Measurements from ENCODE around the gene NFIA.

The NFIA gene

GRCh38 chr1:61224609-61225008 is 142.2 kb downstream of the NFIA start:
- H2BK15ac ChIP-seq (ENCODE audit: low read length): no peak overlapping the region
- H4K91ac ChIP-seq (ENCODE audit: low read depth, low read length, poor library complexity): no peak overlapping the region
- no peak for DNase-seq (ENCODE audit: low spot score)
- no peak overlapping the region for H3K4me2 ChIP-seq (ENCODE audit: insufficient read depth, low read length, poor library complexity, severe bottlenecking)
- no peak overlapping the region for H2BK5ac ChIP-seq (ENCODE audit: low read length)
- H2BK12ac ChIP-seq (ENCODE audit: low read length): no peak overlapping the region
- H3K14ac ChIP-seq (ENCODE audit: low read length): no peak overlapping the region
- H3K4me1 ChIP-seq (ENCODE audit: control insufficient read depth in 2 of 2, insufficient read depth in 1 of 2, low read depth in 1 of 2, low read length in 2 of 2): no peaks in the 10 kb centered on the region
- H3K9ac ChIP-seq (ENCODE audit: low read depth, low read length, poor library complexity): no peak overlapping the region
- no peaks in the 10 kb centered on the region for H3K79me1 ChIP-seq (ENCODE audit: low read depth, low read length)
- no peak overlapping the region for H3K27ac ChIP-seq (replicated peaks; ENCODE audit: low read length)
- H2AK5ac ChIP-seq (ENCODE audit: low read depth, low read length): no peak overlapping the region
- no peaks in the 10 kb centered on the region for H3K27me3 ChIP-seq (ENCODE audit: control insufficient read depth in 3 of 3, insufficient read depth in 3 of 3, low read depth in 1 of 3, low read length in 3 of 3)
- H2AFZ ChIP-seq (ENCODE audit: low read length): no peak overlapping the region
- H3K4ac ChIP-seq (ENCODE audit: low read length): no peak overlapping the region
- no peaks in the 10 kb centered on the region for H3K36me3 ChIP-seq (replicated peaks in 1 of 2; ENCODE audit: control insufficient read depth in 2 of 2, insufficient read depth in 2 of 2, low read length in 2 of 2)
- no peaks in the 10 kb centered on the region for H3K9me3 ChIP-seq (replicated peaks in 1 of 2; ENCODE audit: control insufficient read depth in 2 of 2, insufficient read depth in 1 of 2, low read depth in 1 of 2, low read length in 2 of 2)
- H3K23ac ChIP-seq (ENCODE audit: low read depth, low read length, poor library complexity): no peak overlapping the region
- H3K18ac ChIP-seq (ENCODE audit: low read length): no peak overlapping the region
- H4K8ac ChIP-seq (ENCODE audit: low read depth, low read length): no peak overlapping the region
- no peak overlapping the region for H3K4me3 ChIP-seq (ENCODE audit: low read length in 2 of 2)
- no peak overlapping the region for H2BK120ac ChIP-seq (ENCODE audit: low read depth, low read length)
- WGBS, 2 donors (ENCODE audit: extremely low coverage in 2 of 2, insufficient read length in 2 of 2, insufficient replicate concordance in 1 of 2): no CpG with 5 or more reads among the region's 1 CpG

DNA sequence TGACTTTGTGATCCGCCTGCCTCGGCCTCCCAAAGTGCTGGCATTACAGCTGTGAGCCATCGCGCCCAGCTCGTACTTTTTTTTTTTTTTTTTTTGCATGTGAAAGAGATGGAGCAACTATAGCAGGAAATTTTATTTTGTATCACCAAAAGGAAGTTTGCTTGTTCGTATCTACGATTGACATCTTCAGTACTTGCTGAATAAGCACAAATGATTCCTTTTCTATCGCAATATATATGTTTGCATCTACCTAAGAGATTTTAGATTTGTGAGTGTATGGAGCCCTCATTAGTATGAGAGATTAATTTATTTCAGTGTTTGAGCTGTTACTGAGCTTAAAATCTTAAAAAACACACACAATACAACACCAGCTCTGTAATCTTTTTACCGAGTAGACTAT is 143.1 kb downstream of the NFIA start:
- DNase-seq (ENCODE audit: low spot score): no peak
- no peak overlapping the region for H3K4ac ChIP-seq (ENCODE audit: low read length)
- no peaks in the 10 kb centered on the region for H3K36me3 ChIP-seq (replicated peaks in 1 of 2; ENCODE audit: control insufficient read depth in 2 of 2, insufficient read depth in 2 of 2, low read length in 2 of 2)
- no peak overlapping the region for H3K4me2 ChIP-seq (ENCODE audit: insufficient read depth, low read length, poor library complexity, severe bottlenecking)
- H3K14ac ChIP-seq (ENCODE audit: low read length): no peak overlapping the region
- H2BK12ac ChIP-seq (ENCODE audit: low read length): no peak overlapping the region
- no peak overlapping the region for H2BK15ac ChIP-seq (ENCODE audit: low read length)
- H3K18ac ChIP-seq (ENCODE audit: low read length): no peak overlapping the region
- H3K9ac ChIP-seq (ENCODE audit: low read depth, low read length, poor library complexity): no peak overlapping the region
- no peak overlapping the region for H4K91ac ChIP-seq (ENCODE audit: low read depth, low read length, poor library complexity)
- no peaks in the 10 kb centered on the region for H3K4me1 ChIP-seq (ENCODE audit: control insufficient read depth in 2 of 2, insufficient read depth in 1 of 2, low read depth in 1 of 2, low read length in 2 of 2)
- no peak overlapping the region for H3K27ac ChIP-seq (replicated peaks; ENCODE audit: low read length)
- no peak overlapping the region for H2BK5ac ChIP-seq (ENCODE audit: low read length)
- no peak overlapping the region for H2BK120ac ChIP-seq (ENCODE audit: low read depth, low read length)
- no peak overlapping the region for H2AFZ ChIP-seq (ENCODE audit: low read length)
- H2AK5ac ChIP-seq (ENCODE audit: low read depth, low read length): no peak overlapping the region
- no peak overlapping the region for H4K8ac ChIP-seq (ENCODE audit: low read depth, low read length)
- no peaks in the 10 kb centered on the region for H3K9me3 ChIP-seq (replicated peaks in 1 of 2; ENCODE audit: control insufficient read depth in 2 of 2, insufficient read depth in 1 of 2, low read depth in 1 of 2, low read length in 2 of 2)
- no peak overlapping the region for H3K23ac ChIP-seq (ENCODE audit: low read depth, low read length, poor library complexity)
- WGBS, 2 donors (ENCODE audit: extremely low coverage in 2 of 2, insufficient read length in 2 of 2, insufficient replicate concordance in 1 of 2): no CpG with 5 or more reads among the region's 9 CpGs
- no peaks in the 10 kb centered on the region for H3K79me1 ChIP-seq (ENCODE audit: low read depth, low read length)
- H3K4me3 ChIP-seq (ENCODE audit: low read length in 2 of 2): no peak overlapping the region
- no peaks in the 10 kb centered on the region for H3K27me3 ChIP-seq (ENCODE audit: control insufficient read depth in 3 of 3, insufficient read depth in 3 of 3, low read depth in 1 of 3, low read length in 3 of 3)

DNA sequence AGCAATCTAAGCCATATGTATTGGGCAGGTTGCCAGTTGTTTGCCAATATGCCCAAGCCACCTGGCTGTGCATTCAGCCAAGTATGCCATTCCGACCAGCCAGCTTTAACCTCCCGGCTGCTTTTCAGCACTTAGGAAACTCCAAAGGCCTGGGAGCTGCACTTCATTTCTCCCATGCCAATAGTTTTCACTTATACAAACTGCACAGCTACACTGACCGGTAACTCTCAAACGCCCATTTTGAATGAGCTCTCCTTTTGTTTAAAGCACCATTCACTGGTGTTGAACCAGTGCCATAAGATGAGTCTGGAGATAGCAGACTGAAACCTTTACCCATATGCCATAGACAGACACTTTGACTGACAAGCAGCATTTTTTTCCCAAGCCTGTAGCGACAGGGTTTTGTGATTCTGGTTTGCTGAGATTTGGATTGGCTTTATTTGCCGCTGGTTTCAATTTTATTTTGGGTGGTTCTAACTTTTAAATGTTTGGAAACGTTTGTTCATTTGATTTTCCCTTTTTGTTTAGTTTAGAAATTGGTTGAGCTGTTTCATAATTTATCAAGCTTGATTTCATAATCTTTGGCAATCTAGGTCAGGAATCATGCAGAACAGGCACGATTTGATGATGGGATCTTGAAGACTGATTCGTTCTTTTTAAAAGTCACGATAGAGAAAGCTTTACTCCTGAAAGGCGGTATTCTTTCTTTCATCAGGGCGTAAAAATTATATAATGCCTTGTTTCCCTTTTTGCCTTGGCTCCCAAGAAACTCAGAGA is 144.6 kb downstream of the NFIA start:
- no peaks in the 10 kb centered on the region for H3K9me3 ChIP-seq (replicated peaks in 1 of 2; ENCODE audit: control insufficient read depth in 2 of 2, insufficient read depth in 1 of 2, low read depth in 1 of 2, low read length in 2 of 2)
- no peak overlapping the region for H3K23ac ChIP-seq (ENCODE audit: low read depth, low read length, poor library complexity)
- no peak overlapping the region for H3K4ac ChIP-seq (ENCODE audit: low read length)
- H3K18ac ChIP-seq (ENCODE audit: low read length): no peak overlapping the region
- H3K4me1 ChIP-seq (ENCODE audit: control insufficient read depth in 2 of 2, insufficient read depth in 1 of 2, low read depth in 1 of 2, low read length in 2 of 2): no peaks in the 10 kb centered on the region
- no peak overlapping the region for H3K14ac ChIP-seq (ENCODE audit: low read length)
- no peak overlapping the region for H2AK5ac ChIP-seq (ENCODE audit: low read depth, low read length)
- DNase-seq (ENCODE audit: low spot score): no peak
- no peak overlapping the region for H2BK5ac ChIP-seq (ENCODE audit: low read length)
- H2BK15ac ChIP-seq (ENCODE audit: low read length): no peak overlapping the region
- no peaks in the 10 kb centered on the region for H3K36me3 ChIP-seq (replicated peaks in 1 of 2; ENCODE audit: control insufficient read depth in 2 of 2, insufficient read depth in 2 of 2, low read length in 2 of 2)
- H3K27me3 ChIP-seq (ENCODE audit: control insufficient read depth in 3 of 3, insufficient read depth in 3 of 3, low read depth in 1 of 3, low read length in 3 of 3): no peaks in the 10 kb centered on the region
- no CpG with 5 or more reads among the region's 12 CpGs for WGBS, 2 donors (ENCODE audit: extremely low coverage in 2 of 2, insufficient read length in 2 of 2, insufficient replicate concordance in 1 of 2)
- H3K27ac ChIP-seq (replicated peaks; ENCODE audit: low read length): no peak overlapping the region
- no peak overlapping the region for H2BK12ac ChIP-seq (ENCODE audit: low read length)
- H3K4me3 ChIP-seq (ENCODE audit: low read length in 2 of 2): no peak overlapping the region
- no peak overlapping the region for H4K8ac ChIP-seq (ENCODE audit: low read depth, low read length)
- no peak overlapping the region for H2AFZ ChIP-seq (ENCODE audit: low read length)
- no peak overlapping the region for H3K4me2 ChIP-seq (ENCODE audit: insufficient read depth, low read length, poor library complexity, severe bottlenecking)
- no peaks in the 10 kb centered on the region for H3K79me1 ChIP-seq (ENCODE audit: low read depth, low read length)
- H3K9ac ChIP-seq (ENCODE audit: low read depth, low read length, poor library complexity): no peak overlapping the region
- no peak overlapping the region for H2BK120ac ChIP-seq (ENCODE audit: low read depth, low read length)
- H4K91ac ChIP-seq (ENCODE audit: low read depth, low read length, poor library complexity): no peak overlapping the region

DNA sequence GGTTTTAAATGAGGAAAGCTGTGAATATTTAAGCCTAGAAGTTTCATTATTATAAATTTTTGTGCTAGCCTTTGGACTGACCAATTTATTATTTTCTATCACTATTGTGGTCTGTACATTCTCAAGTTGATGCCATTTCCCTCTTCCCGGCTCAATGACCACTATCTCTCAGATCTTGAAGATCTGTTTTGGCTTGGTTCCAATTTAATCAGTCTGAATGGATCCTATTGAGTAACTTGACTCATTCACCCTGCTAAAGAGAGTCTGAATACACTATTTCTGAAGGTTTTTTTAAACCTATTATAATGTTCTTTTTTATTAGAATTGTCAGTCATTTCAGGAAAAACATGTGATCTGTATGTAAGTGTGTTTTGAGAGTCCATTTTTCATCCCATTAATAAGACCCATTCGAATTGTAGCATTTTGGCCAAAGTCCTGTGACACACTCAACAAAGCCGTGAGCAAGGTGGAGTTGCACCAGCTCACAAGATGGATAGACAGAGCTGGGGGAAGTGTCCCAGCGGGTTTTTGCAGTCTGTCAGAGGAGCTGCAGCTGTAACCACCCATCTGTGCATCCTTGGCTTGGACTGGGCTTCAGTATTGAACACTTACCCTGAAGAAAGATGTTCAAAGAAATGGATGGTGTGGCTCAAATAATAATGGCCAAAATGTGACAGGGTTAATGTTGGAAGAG is 145.6 kb downstream of the NFIA start:
- Histone ChIP-seq H2AK5ac (ENCODE audit: low read depth, low read length) (no peak overlapping the region), H3K9ac (ENCODE audit: low read depth, low read length, poor library complexity) (no peak overlapping the region)

More for the DNA sequence above, 145.6 kb downstream of the NFIA start:
- Histone ChIP-seq H2AFZ (ENCODE audit: low read length) (no peak overlapping the region), H3K27ac (replicated peaks; ENCODE audit: low read length) (no peak overlapping the region), H3K36me3 (replicated peaks in 1 of 2; ENCODE audit: control insufficient read depth in 2 of 2, insufficient read depth in 2 of 2, low read length in 2 of 2) (no peaks in the 10 kb centered on the region), H3K18ac (ENCODE audit: low read length) (no peak overlapping the region), H2BK15ac (ENCODE audit: low read length) (no peak overlapping the region), H3K4me2 (ENCODE audit: insufficient read depth, low read length, poor library complexity, severe bottlenecking) (no peak overlapping the region), H2BK12ac (ENCODE audit: low read length) (no peak overlapping the region), H2BK120ac (ENCODE audit: low read depth, low read length) (no peak overlapping the region), H3K14ac (ENCODE audit: low read length) (no peak overlapping the region), H3K4me1 (ENCODE audit: control insufficient read depth in 2 of 2, insufficient read depth in 1 of 2, low read depth in 1 of 2, low read length in 2 of 2) (no peaks in the 10 kb centered on the region), H4K91ac (ENCODE audit: low read depth, low read length, poor library complexity) (no peak overlapping the region), H3K9me3 (replicated peaks in 1 of 2; ENCODE audit: control insufficient read depth in 2 of 2, insufficient read depth in 1 of 2, low read depth in 1 of 2, low read length in 2 of 2) (no peaks in the 10 kb centered on the region), H3K23ac (ENCODE audit: low read depth, low read length, poor library complexity) (no peak overlapping the region), H4K8ac (ENCODE audit: low read depth, low read length) (no peak overlapping the region), H3K4ac (ENCODE audit: low read length) (no peak overlapping the region), H2BK5ac (ENCODE audit: low read length) (no peak overlapping the region), H3K4me3 (ENCODE audit: low read length in 2 of 2) (no peak overlapping the region), H3K27me3 (ENCODE audit: control insufficient read depth in 3 of 3, insufficient read depth in 3 of 3, low read depth in 1 of 3, low read length in 3 of 3) (no peaks in the 10 kb centered on the region), H3K79me1 (ENCODE audit: low read depth, low read length) (no peaks in the 10 kb centered on the region)
- WGBS, 2 donors (ENCODE audit: extremely low coverage in 2 of 2, insufficient read length in 2 of 2, insufficient replicate concordance in 1 of 2): no CpG with 5 or more reads among the region's 4 CpGs
- DNase-seq (ENCODE audit: low spot score): no peak
